Hepatocyte (in vitro differentiated cells): ENCODE results near the gene TCF4.

Experiments
- CTCF ChIP-seq: fragments of 200-600 bp; sonication (generic); IDR thresholded peaks from 2 replicates; pipeline ENCODE4 v1.5.1; 2016; ENCODE audit warnings: antibody characterized with exemption, mild to moderate bottlenecking; ENCODE audit not compliant: poor library complexity
- EZH2 ChIP-seq: fragments of 200-600 bp; sonication (generic); IDR thresholded peaks from 2 replicates; pipeline ENCODE4 v1.6.1; 2016; ENCODE audit warnings: antibody characterized with exemption, mild to moderate bottlenecking, borderline replicate concordance
- EZH2phosphoT487 ChIP-seq: fragments of 200-600 bp; sonication (generic); IDR thresholded peaks from one replicate; pipeline ENCODE4 v1.6.1; 2018; ENCODE audit warnings: antibody characterized with exemption, mild to moderate bottlenecking, low read depth, moderate library complexity; ENCODE audit not compliant: unreplicated experiment, severe bottlenecking

- TF ChIP-seq CTCF (no peak), EZH2 (no peak), EZH2phosphoT487 (no peak)
Observed at GRCh38 chr18:55427951-55428350, 160.0 kb downstream of the TCF4 start.
